GM12892 (cell line): ENCODE measurements around the gene ZFP64.

Experiments
- POLR2A ChIP-seq: IDR thresholded peaks from 2 replicates; pipeline ENCODE4 v1.6.1; 2011; ENCODE audit warnings: low read depth, low read length, control low read depth
- POLR2AphosphoS5 ChIP-seq: IDR thresholded peaks from 2 replicates; pipeline ENCODE4 v1.6.1; 2011; ENCODE audit warnings: low read depth, low read length, control low read depth
- TAF1 ChIP-seq: IDR thresholded peaks from 2 replicates; pipeline ENCODE4 v1.6.1; 2011; ENCODE audit warnings: low read depth, mild to moderate bottlenecking, control low read depth, low read length, borderline replicate concordance

- no peak for TF ChIP-seq POLR2AphosphoS5
- TF ChIP-seq POLR2A: no peak
- no peak for TF ChIP-seq TAF1
Observed at GRCh38 chr20:52196845-52197244, 5.3 kb upstream of the ZFP64 start.
